Measurements from ENCODE around the gene BARX2. TPM values are rescaled to one million over a fixed set of nuclear protein-coding genes. Genes with fewer than 3 reads are reported as not detected.

BARX2 gene
- total RNA-seq, 1 donor from 2014 or later: 0.41 TPM

DNA sequence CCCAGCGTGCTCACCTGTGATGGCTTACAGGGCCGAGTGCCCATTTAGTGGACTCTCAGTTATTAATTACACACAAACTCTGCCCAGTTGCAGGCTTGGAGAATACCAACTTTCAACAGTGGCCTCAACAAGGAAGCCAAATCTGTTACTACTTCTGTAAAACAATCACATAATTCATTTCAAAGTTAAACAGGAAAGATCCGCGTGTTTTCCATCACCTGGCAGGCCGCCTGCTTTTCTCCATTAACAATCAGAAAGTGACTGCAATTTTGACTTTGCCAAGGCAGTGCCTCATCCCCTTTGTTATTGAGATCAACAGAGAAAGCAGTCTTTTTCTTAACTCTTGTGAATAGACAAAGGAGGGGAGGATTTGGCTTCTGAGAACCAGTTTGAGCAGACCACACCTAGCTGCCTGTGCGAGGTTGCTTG is 77.7 kb downstream of the BARX2 start:
- H3K4me1 ChIP-seq: no peaks in the 10 kb centered on the region
- intact Hi-C loops (cut with DNase I): no loop called here
- no peaks in the 10 kb centered on the region for H3K27me3 ChIP-seq (ENCODE audit: low read depth)
- no peaks in the 10 kb centered on the region for H3K36me3 ChIP-seq
- no peak for ATAC-seq
- no peak for DNase-seq
- peaks cover 2% of the 10 kb centered on the region for H3K9me3 ChIP-seq
- no peak overlapping the region for H3K27ac ChIP-seq
- TF ChIP-seq, protein P1, sequence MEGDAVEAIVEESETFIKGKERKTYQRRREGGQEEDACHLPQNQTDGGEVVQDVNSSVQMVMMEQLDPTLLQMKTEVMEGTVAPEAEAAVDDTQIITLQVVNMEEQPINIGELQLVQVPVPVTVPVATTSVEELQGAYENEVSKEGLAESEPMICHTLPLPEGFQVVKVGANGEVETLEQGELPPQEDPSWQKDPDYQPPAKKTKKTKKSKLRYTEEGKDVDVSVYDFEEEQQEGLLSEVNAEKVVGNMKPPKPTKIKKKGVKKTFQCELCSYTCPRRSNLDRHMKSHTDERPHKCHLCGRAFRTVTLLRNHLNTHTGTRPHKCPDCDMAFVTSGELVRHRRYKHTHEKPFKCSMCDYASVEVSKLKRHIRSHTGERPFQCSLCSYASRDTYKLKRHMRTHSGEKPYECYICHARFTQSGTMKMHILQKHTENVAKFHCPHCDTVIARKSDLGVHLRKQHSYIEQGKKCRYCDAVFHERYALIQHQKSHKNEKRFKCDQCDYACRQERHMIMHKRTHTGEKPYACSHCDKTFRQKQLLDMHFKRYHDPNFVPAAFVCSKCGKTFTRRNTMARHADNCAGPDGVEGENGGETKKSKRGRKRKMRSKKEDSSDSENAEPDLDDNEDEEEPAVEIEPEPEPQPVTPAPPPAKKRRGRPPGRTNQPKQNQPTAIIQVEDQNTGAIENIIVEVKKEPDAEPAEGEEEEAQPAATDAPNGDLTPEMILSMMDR (IDR thresholded peaks at IDR 0.05): no peak
- H3K4me3 ChIP-seq: no peak overlapping the region

DNA sequence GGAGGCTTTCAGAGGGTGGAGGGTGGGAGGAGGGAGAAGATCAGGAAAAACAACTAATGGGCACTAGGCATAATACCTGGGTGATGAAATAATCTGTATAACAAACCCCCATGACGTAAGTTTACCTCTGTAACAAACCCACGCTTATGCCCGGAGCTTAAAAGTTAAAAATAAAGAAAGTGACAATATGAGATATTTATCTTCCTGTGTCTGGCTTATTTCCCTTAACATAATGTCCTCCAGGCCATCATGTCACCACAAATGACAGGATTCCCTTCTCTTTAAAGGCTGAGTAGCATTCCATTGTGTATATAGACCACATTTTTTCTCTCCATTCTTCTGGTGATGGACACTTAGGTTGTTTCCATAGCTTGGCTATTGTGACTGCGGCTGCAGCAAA is 79.5 kb downstream of the BARX2 start:
- DNase-seq (no peak), ATAC-seq (no peak)
- Histone ChIP-seq H3K4me3 (no peak overlapping the region), H3K9me3 (no peaks in the 10 kb centered on the region), H3K27me3 (ENCODE audit: low read depth) (no peaks in the 10 kb centered on the region), H3K4me1 (no peaks in the 10 kb centered on the region), H3K27ac (no peak overlapping the region), H3K36me3 (no peaks in the 10 kb centered on the region)
- intact Hi-C loops (cut with DNase I): no loop called here
- TF ChIP-seq, protein P1 (IDR thresholded peaks at IDR 0.05): no peak

DNA sequence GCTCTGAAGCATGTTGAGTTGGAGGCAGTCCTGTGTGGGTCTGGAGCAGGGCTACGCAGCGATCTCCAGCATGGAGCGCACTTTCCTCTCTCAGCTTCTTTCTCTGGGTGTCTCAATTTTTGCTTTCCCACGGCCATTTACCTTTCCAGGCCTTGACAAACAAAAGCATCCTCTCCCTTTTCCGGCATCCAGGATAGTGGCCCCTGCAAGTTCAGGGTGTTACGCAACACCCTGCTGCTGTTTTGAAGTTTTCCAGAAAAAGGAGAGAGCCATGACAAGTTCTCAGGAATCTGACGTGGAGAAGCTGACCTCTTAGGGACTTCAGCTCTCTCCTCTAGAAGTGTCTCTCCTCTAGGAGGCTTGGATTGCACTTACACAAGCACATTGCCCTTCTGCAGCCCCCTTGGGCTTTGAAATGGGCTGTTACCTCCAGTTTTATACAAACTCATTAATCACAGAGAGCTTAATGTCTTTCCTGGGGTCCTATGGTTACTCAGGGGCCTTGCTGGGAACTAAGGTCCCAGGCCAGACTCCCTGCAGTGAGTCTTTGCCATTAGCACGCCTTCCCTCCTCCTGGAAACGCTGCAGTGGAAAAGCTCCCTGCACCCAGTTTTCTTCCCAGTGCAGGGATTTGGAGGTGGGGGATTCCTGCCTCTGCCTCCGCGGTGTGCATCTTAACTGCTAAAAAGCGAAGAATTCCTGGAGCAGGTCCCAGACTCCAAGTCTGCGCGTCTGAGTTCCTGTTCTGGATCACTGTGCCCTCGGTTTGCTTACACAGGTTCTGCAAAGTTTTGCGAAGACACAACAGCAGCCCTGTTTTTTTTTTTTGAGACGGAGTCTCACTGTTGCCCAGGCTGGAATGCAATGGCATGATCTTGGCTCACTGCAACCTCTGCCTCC is 80.4 kb downstream of the BARX2 start:
- no peak for ATAC-seq
- Histone ChIP-seq H3K4me3 (no peak overlapping the region), H3K27ac (no peak overlapping the region), H3K36me3 (no peaks in the 10 kb centered on the region), H3K27me3 (ENCODE audit: low read depth) (no peaks in the 10 kb centered on the region), H3K9me3 (no peaks in the 10 kb centered on the region), H3K4me1 (no peaks in the 10 kb centered on the region)
- TF ChIP-seq, protein P1 (IDR thresholded peaks at IDR 0.05): no peak
- intact Hi-C loops (cut with DNase I): no loop called here
- no peak for DNase-seq

DNA sequence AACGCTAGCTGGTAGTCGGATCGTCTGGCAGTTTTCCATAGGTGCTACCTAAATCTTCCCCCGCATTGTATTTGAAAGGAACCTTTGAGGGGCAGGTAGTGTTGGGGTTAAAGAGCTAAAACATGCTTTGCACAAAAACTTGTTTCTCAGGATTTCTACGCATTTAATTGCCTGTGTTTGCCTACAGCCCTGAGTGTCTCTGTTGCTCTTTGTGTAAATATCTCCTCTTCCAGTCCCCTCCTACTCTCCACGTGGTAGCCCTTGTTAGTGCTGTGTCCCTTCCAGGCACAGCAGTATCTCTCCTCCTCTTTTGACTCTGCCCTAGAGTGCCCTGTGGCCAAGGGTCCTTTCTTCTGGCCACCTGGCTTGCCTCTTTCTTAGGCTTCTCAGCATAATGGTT is 81.7 kb downstream of the BARX2 start:
- intact Hi-C loops (cut with DNase I): no loop called here
- H3K4me1 ChIP-seq: no peaks in the 10 kb centered on the region
- no peak for DNase-seq
- no peaks in the 10 kb centered on the region for H3K27me3 ChIP-seq (ENCODE audit: low read depth)
- H3K27ac ChIP-seq: no peak overlapping the region
- no peaks in the 10 kb centered on the region for H3K9me3 ChIP-seq
- TF ChIP-seq, protein P1 (IDR thresholded peaks at IDR 0.05): no peak
- no peak overlapping the region for H3K4me3 ChIP-seq
- peak; percentile 73 to 77 for ATAC-seq
- no peaks in the 10 kb centered on the region for H3K36me3 ChIP-seq

DNA sequence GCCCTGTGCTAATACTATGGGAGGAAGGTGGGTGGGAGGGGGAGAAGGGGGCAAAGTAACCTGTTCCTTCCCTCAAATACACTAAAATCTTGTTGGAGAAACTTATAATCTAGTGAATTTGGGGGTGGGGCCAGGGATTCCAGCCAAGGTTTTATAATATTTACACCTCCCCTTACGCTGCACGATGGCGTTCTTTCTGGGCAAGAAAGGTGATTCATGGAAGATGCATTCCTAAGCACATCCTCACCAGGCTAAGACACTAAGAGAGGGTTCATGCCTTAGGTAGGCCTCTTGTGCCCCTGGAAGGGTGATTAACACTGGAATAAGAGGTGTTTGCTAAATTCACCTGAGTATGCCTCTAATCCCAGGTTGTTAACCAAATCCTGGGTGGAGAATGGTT is 82.6 kb downstream of the BARX2 start:
- Histone ChIP-seq H3K27me3 (ENCODE audit: low read depth) (no peaks in the 10 kb centered on the region), H3K27ac (no peak overlapping the region), H3K9me3 (no peaks in the 10 kb centered on the region), H3K36me3 (no peaks in the 10 kb centered on the region), H3K4me3 (no peak overlapping the region), H3K4me1 (no peaks in the 10 kb centered on the region)
- DNase-seq (no peak), ATAC-seq (no peak)
- intact Hi-C loops (cut with DNase I): no loop called here
- TF ChIP-seq, protein P1 (IDR thresholded peaks at IDR 0.05): no peak

Measured in lower lobe of right lung (tissue), 2 donors.